ENCODE data around the gene VSIG10L2.
A peak's percentile ranks its signal among the peaks of the same experiment; 100 is the strongest.
"Not testable (repeated sequence)": the region's sequence is repeated elsewhere in the genome, so short reads cannot be mapped to it uniquely, and the experiment has no call there.

Gene VSIG10L2

GRCh38 chr11:125967515-125967914 is 21.7 kb downstream of the VSIG10L2 start:
- no peak for DNase-seq (ENCODE audit: low spot score)

- DNase-seq (ENCODE audit: low spot score) = no peak
These were observed 22.5 kb downstream of the VSIG10L2 start for GRCh38 chr11:125968354-125968753.

GRCh38 chr11:125971618-125972017 is 25.8 kb downstream of the VSIG10L2 start:
- DNase-seq (ENCODE audit: low spot score) = no peak

- DNase-seq (ENCODE audit: low spot score) = no peak
These were observed 28.4 kb downstream of the VSIG10L2 start for GRCh38 chr11:125974284-125974683.

- no peak for DNase-seq (ENCODE audit: low spot score)
These were observed 29.8 kb downstream of the VSIG10L2 start for GRCh38 chr11:125975634-125976033.

GRCh38 chr11:125976156-125976555 is 30.3 kb downstream of the VSIG10L2 start:
- no peak for DNase-seq (ENCODE audit: low spot score)

GRCh38 chr11:125977333-125977732 is 31.5 kb downstream of the VSIG10L2 start:
- no peak for DNase-seq (ENCODE audit: low spot score)

GRCh38 chr11:125978181-125978716 is 32.4 kb downstream of the VSIG10L2 start:
- no peak for DNase-seq (ENCODE audit: low spot score)

- no peak for DNase-seq (ENCODE audit: low spot score)
These were observed 33.0 kb downstream of the VSIG10L2 start for GRCh38 chr11:125978778-125979407.

- DNase-seq (ENCODE audit: low spot score) = no peak
These were observed 33.7 kb downstream of the VSIG10L2 start for GRCh38 chr11:125979511-125979910.

GRCh38 chr11:125980436-125980835 is 34.6 kb downstream of the VSIG10L2 start:
- no peak for DNase-seq (ENCODE audit: low spot score)

GRCh38 chr11:125982348-125982730 is 36.5 kb downstream of the VSIG10L2 start:
- no peak for DNase-seq (ENCODE audit: low spot score)

GRCh38 chr11:125985956-125986355 is 40.1 kb downstream of the VSIG10L2 start:
- not testable (repeated sequence) for DNase-seq (ENCODE audit: low spot score)

- DNase-seq (ENCODE audit: low spot score) = no peak
These were observed 41.3 kb downstream of the VSIG10L2 start for GRCh38 chr11:125987066-125987641.

- DNase-seq (ENCODE audit: low spot score) = peak; percentile 5
These were observed 44.4 kb downstream of the VSIG10L2 start for GRCh38 chr11:125990244-125990643.

- DNase-seq (ENCODE audit: low spot score) = no peak
These were observed 47.0 kb downstream of the VSIG10L2 start for GRCh38 chr11:125992893-125993292.

- DNase-seq (ENCODE audit: low spot score) = no peak
These were observed 48.7 kb downstream of the VSIG10L2 start for GRCh38 chr11:125994509-125994908.

- DNase-seq (ENCODE audit: low spot score) = no peak
These were observed 49.5 kb downstream of the VSIG10L2 start for GRCh38 chr11:125995313-125995712.

- no peak for DNase-seq (ENCODE audit: low spot score)
These were observed 52.4 kb downstream of the VSIG10L2 start for GRCh38 chr11:125998267-125998666.

- no peak for DNase-seq (ENCODE audit: low spot score)
These were observed 53.5 kb downstream of the VSIG10L2 start for GRCh38 chr11:125999234-125999880.

GRCh38 chr11:126002181-126002580 is 56.3 kb downstream of the VSIG10L2 start:
- no peak for DNase-seq (ENCODE audit: low spot score)

Measured in hepatic stellate cell (primary cell).